HEK293 (cell line): ENCODE measurements around the gene OTX1.

ENCODE experiments used
- CTCF ChIA-PET: fragments of 350-600 bp; formaldehyde crosslinking; extraction: SDS; loops from one replicate; lab custom pipeline; 2021; ENCODE audit warnings: antibody characterized with exemption; lab: Yijun Ruan, JAX
- POLR2A ChIA-PET: fragments of 300-600 bp; formaldehyde crosslinking; extraction: SDS; loops from one replicate; lab custom pipeline; 2020; ENCODE audit warnings: antibody characterized with exemption, inconsistent platforms; lab: Yijun Ruan, JAX
- H3K27ac ChIP-seq: fragments of 200-500 bp; sonication (Bioruptor generic); 2 replicates; pipeline ENCODE4 v1.5.1; 2014; ENCODE audit warnings: low read depth, low read length, control low read depth, inconsistent platforms; ENCODE audit errors: extremely low read depth
- H3K36me3 ChIP-seq, 2 experiments: fragments of 200-500 bp in 1 of 2; sonication (Bioruptor generic) in 1 of 2; 1 replicate in 1 of 2; 2 replicates in 1 of 2; pipeline ENCODE4 v1.5.1; 2014 to 2017; ENCODE audit warnings: inconsistent platforms in 2 of 2, low read length in 2 of 2; ENCODE audit not compliant: control insufficient read depth in 2 of 2, insufficient read depth in 1 of 2
- H3K4me1 ChIP-seq: fragments of 200-500 bp; sonication (Bioruptor generic); 2 replicates; pipeline ENCODE4 v1.5.1; 2014; ENCODE audit warnings: mild to moderate bottlenecking, low read length, inconsistent platforms; ENCODE audit not compliant: control insufficient read depth, insufficient read depth
- H3K4me3 ChIP-seq: 2 replicates; pipeline ENCODE4 v1.5.1; 2011; ENCODE audit warnings: low read depth, mild to moderate bottlenecking, control low read depth, low read length, moderate library complexity
- H3K9me3 ChIP-seq: fragments of 200-500 bp; sonication (Bioruptor generic); 2 replicates; pipeline ENCODE4 v1.5.1; 2014; ENCODE audit warnings: low read depth, low read length, inconsistent platforms; ENCODE audit not compliant: control insufficient read depth, insufficient read depth
- CTCF ChIP-seq: fragments of 450-650 bp; formaldehyde crosslinking; IDR thresholded peaks from 2 replicates; pipeline ENCODE4 v1.5.1; 2016; ENCODE audit warnings: missing biosample characterization, missing genetic modification characterization
- GLI2 ChIP-seq: fragments of 450-650 bp; formaldehyde crosslinking; IDR thresholded peaks from 2 replicates; pipeline ENCODE4; 2017; ENCODE audit warnings: missing biosample characterization, missing genetic modification characterization, low read depth, borderline replicate concordance
- GLIS1 ChIP-seq: fragments of 450-650 bp; formaldehyde crosslinking; IDR thresholded peaks from 2 replicates; pipeline ENCODE4 v1.5.1; 2016; ENCODE audit warnings: missing biosample characterization, missing genetic modification characterization
- GLIS2 ChIP-seq: fragments of 450-650 bp; formaldehyde crosslinking; IDR thresholded peaks from 2 replicates; pipeline ENCODE4 v1.5.1; 2016; ENCODE audit warnings: missing biosample characterization, missing genetic modification characterization
- KLF1 ChIP-seq: fragments of 450-650 bp; formaldehyde crosslinking; IDR thresholded peaks from 2 replicates; pipeline ENCODE4 v1.5.1; 2016; ENCODE audit warnings: missing biosample characterization, missing genetic modification characterization
- KLF7 ChIP-seq: fragments of 450-650 bp; formaldehyde crosslinking; IDR thresholded peaks from 2 replicates; pipeline ENCODE4 v1.5.1; 2016; ENCODE audit warnings: missing biosample characterization, missing genetic modification characterization, borderline replicate concordance
- MYNN ChIP-seq: fragments of 450-650 bp; formaldehyde crosslinking; IDR thresholded peaks from 2 replicates; pipeline ENCODE4 v1.5.1; 2016; ENCODE audit warnings: missing biosample characterization, missing genetic modification characterization, borderline replicate concordance
- OSR2 ChIP-seq: fragments of 450-650 bp; formaldehyde crosslinking; IDR thresholded peaks from 2 replicates; pipeline ENCODE4 v1.5.1; 2016; ENCODE audit warnings: missing biosample characterization, missing genetic modification characterization
- PRDM2 ChIP-seq: fragments of 450-650 bp; formaldehyde crosslinking; IDR thresholded peaks from 2 replicates; pipeline ENCODE4 v1.5.1; 2016; ENCODE audit warnings: missing biosample characterization, missing genetic modification characterization, borderline replicate concordance
- SALL2 ChIP-seq: fragments of 450-650 bp; formaldehyde crosslinking; IDR thresholded peaks from 2 replicates; pipeline ENCODE4 v1.5.0; 2017; ENCODE audit warnings: missing biosample characterization, mild to moderate bottlenecking, missing genetic modification characterization, borderline replicate concordance
- SCRT1 ChIP-seq: fragments of 450-650 bp; formaldehyde crosslinking; IDR thresholded peaks from 2 replicates; pipeline ENCODE4 v1.5.1; 2016; ENCODE audit warnings: missing biosample characterization, missing genetic modification characterization, borderline replicate concordance
- SCRT2 ChIP-seq: fragments of 450-650 bp; formaldehyde crosslinking; IDR thresholded peaks from 2 replicates; pipeline ENCODE4 v1.5.1; 2016; ENCODE audit warnings: missing biosample characterization, missing genetic modification characterization
- TCF7L2 ChIP-seq: IDR thresholded peaks from 2 replicates; pipeline ENCODE4 v1.6.1; 2011; ENCODE audit warnings: low read depth, mild to moderate bottlenecking, inconsistent platforms, low read length, moderate library complexity, borderline replicate concordance
- TRIM28 ChIP-seq: IDR thresholded peaks from 2 replicates; pipeline ENCODE4 v1.6.1; 2011; ENCODE audit warnings: low read length, control low read depth, borderline replicate concordance
- ZBTB20 ChIP-seq: fragments of 450-650 bp; formaldehyde crosslinking; IDR thresholded peaks from 2 replicates; pipeline ENCODE4 v1.5.1; 2016; ENCODE audit warnings: missing biosample characterization, missing genetic modification characterization
- ZBTB44 ChIP-seq: fragments of 450-650 bp; IDR thresholded peaks from 2 replicates; pipeline ENCODE4 v1.5.1; 2018; ENCODE audit warnings: missing biosample characterization, mild to moderate bottlenecking, missing genetic modification characterization
- ZBTB6 ChIP-seq: fragments of 450-650 bp; formaldehyde crosslinking; IDR thresholded peaks from 2 replicates; pipeline ENCODE4 v1.5.1; 2017; ENCODE audit warnings: missing biosample characterization, missing genetic modification characterization
- ZNF133 ChIP-seq: fragments of 450-650 bp; formaldehyde crosslinking; IDR thresholded peaks from 2 replicates; pipeline ENCODE4 v1.5.1; 2016; ENCODE audit warnings: missing biosample characterization, missing genetic modification characterization
- ZNF174 ChIP-seq: fragments of 450-650 bp; formaldehyde crosslinking; IDR thresholded peaks from 2 replicates; pipeline ENCODE4 v1.5.0; 2017; ENCODE audit warnings: missing biosample characterization, mild to moderate bottlenecking, missing genetic modification characterization
- ZNF266 ChIP-seq: fragments of 450-650 bp; formaldehyde crosslinking; IDR thresholded peaks from 2 replicates; pipeline ENCODE4 v1.5.1; 2016; ENCODE audit warnings: missing biosample characterization, missing genetic modification characterization, low read depth
- ZNF302 ChIP-seq: fragments of 450-650 bp; formaldehyde crosslinking; IDR thresholded peaks from 2 replicates; pipeline ENCODE4 v1.5.1; 2016; ENCODE audit warnings: missing biosample characterization, missing genetic modification characterization, low read depth
- ZNF366 ChIP-seq: fragments of 450-650 bp; formaldehyde crosslinking; conservative IDR thresholded peaks from 2 replicates; pipeline ENCODE4 v1.5.1; 2016; ENCODE audit warnings: missing biosample characterization, missing genetic modification characterization
- ZNF404 ChIP-seq: fragments of 450-650 bp; formaldehyde crosslinking; IDR thresholded peaks from 2 replicates; pipeline ENCODE4 v1.5.1; 2017; ENCODE audit warnings: missing biosample characterization, missing genetic modification characterization
- ZNF48 ChIP-seq: fragments of 450-650 bp; formaldehyde crosslinking; IDR thresholded peaks from 2 replicates; pipeline ENCODE4 v1.5.1; 2016; ENCODE audit warnings: missing biosample characterization, missing genetic modification characterization
- ZNF548 ChIP-seq: fragments of 450-650 bp; formaldehyde crosslinking; IDR thresholded peaks from 2 replicates; pipeline ENCODE4 v1.5.1; 2016; ENCODE audit warnings: missing biosample characterization, missing genetic modification characterization
- ZNF549 ChIP-seq: fragments of 450-650 bp; IDR thresholded peaks from 2 replicates; pipeline ENCODE4 v1.5.1; 2018; ENCODE audit warnings: missing biosample characterization, missing genetic modification characterization, mild to moderate bottlenecking, inconsistent platforms, moderate library complexity
- ZNF600 ChIP-seq: fragments of 450-650 bp; formaldehyde crosslinking; IDR thresholded peaks from 2 replicates; pipeline ENCODE4 v1.5.1; 2016; ENCODE audit warnings: missing biosample characterization, missing genetic modification characterization
- ZNF639 ChIP-seq: fragments of 450-650 bp; formaldehyde crosslinking; IDR thresholded peaks from 2 replicates; pipeline ENCODE4 v1.5.1; 2016; ENCODE audit warnings: missing biosample characterization, missing genetic modification characterization

The OTX1 gene

DNA sequence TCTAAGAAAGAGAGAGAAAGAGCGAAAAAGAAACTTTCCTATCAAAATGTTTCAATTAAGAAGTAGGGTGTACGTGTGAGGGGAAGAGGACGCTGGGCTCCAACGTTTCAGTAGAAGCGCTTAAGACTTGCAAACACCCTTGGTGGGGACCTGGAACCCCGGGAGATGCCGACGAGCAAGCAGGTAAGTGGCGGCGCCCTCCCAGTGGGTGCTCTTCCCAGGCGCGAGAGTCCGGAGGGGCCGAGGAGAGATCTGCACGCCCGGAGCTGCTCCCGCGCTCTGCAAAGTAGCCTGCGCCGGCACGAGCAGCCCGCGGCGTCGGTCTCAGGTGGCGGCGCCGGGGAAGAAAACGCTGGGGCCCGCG lies 678 bp upstream of the OTX1 start:
- no peaks in the 10 kb centered on the region for H3K9me3 ChIP-seq
- ChIA-PET CTCF (interaction anchor here (0.7 kb wide), 1 partner anchor 111 kb away, joined by 3 read pairs; no protein-coding TSS in a partner anchor), POLR2A (interaction anchor here (1.0 kb wide), 2 partner anchors 9 to 85 kb away, joined by 3 to 4 read pairs; no protein-coding TSS in a partner anchor)
- H3K4me3 ChIP-seq, result peak overlapping the region; percentile 46
- H3K4me1 ChIP-seq, result peaks cover 2% of the 10 kb centered on the region; the same call in 1 of the 2 replicates
- H3K27ac ChIP-seq, result peak overlapping the region; percentile 99
- H3K36me3 ChIP-seq, result peaks cover 0 to 27% of the 10 kb centered on the region in 2 experiments; a peak in 1 of 3 replicates
- no peak for TF ChIP-seq ZNF366 (tag by site-specific recombination)
- no peak for TF ChIP-seq ZNF549 (tag by site-specific recombination)
- no peak for TF ChIP-seq ZNF174
- no peak for TF ChIP-seq PRDM2 (tag by site-specific recombination)
- no peak for TF ChIP-seq ZNF48 (tag by site-specific recombination)
- no peak for TF ChIP-seq KLF1 (tag by site-specific recombination)
- peak; percentile 47; the same call in 1 of the 2 replicates for TF ChIP-seq GLIS2 (tag by site-specific recombination)
- peak; percentile 28; the same call in 1 of the 2 replicates for TF ChIP-seq CTCF
- TF ChIP-seq KLF7, result no peak
- TF ChIP-seq ZNF600 (tag by site-specific recombination), result no peak
- no peak for TF ChIP-seq OSR2 (tag by site-specific recombination)
- peak; percentile 57 for TF ChIP-seq GLIS1 (tag by site-specific recombination)
- TF ChIP-seq MYNN, result no peak
- TF ChIP-seq SALL2 (tag by site-specific recombination), result no peak
- no peak for TF ChIP-seq ZNF404
- no peak for TF ChIP-seq ZNF639 (tag by site-specific recombination)
- TF ChIP-seq TCF7L2, result no peak
- no peak for TF ChIP-seq GLI2 (tag by site-specific recombination)
- TF ChIP-seq ZNF266, result no peak
- TF ChIP-seq TRIM28, result no peak
- no peak for TF ChIP-seq ZNF302 (tag by site-specific recombination)
- TF ChIP-seq ZBTB6 (tag by site-specific recombination), result no peak
- TF ChIP-seq ZBTB44 (tag by site-specific recombination), result no peak
- TF ChIP-seq ZNF548, result no peak
- TF ChIP-seq SCRT1 (tag by site-specific recombination), result no peak
- TF ChIP-seq SCRT2 (tag by site-specific recombination), result no peak
- peak; percentile 89 for TF ChIP-seq ZBTB20 (tag by site-specific recombination)
- no peak for TF ChIP-seq ZNF133
